CD4-positive, alpha-beta T cell treated with Interleukin-10 for 1 hour (primary cell): Measurements from ENCODE around the gene SNAPC2.
A peak's percentile ranks its signal among the peaks of the same experiment; 100 is the strongest.
"Not testable (repeated sequence)": the region's sequence is repeated elsewhere in the genome, so short reads cannot be mapped to it uniquely, and the experiment has no call there.

Experiments used
- DNase-seq: peaks from one replicate; pipeline ENCODE4 v3.0.0-alpha.2; 2020

Gene SNAPC2

DNA sequence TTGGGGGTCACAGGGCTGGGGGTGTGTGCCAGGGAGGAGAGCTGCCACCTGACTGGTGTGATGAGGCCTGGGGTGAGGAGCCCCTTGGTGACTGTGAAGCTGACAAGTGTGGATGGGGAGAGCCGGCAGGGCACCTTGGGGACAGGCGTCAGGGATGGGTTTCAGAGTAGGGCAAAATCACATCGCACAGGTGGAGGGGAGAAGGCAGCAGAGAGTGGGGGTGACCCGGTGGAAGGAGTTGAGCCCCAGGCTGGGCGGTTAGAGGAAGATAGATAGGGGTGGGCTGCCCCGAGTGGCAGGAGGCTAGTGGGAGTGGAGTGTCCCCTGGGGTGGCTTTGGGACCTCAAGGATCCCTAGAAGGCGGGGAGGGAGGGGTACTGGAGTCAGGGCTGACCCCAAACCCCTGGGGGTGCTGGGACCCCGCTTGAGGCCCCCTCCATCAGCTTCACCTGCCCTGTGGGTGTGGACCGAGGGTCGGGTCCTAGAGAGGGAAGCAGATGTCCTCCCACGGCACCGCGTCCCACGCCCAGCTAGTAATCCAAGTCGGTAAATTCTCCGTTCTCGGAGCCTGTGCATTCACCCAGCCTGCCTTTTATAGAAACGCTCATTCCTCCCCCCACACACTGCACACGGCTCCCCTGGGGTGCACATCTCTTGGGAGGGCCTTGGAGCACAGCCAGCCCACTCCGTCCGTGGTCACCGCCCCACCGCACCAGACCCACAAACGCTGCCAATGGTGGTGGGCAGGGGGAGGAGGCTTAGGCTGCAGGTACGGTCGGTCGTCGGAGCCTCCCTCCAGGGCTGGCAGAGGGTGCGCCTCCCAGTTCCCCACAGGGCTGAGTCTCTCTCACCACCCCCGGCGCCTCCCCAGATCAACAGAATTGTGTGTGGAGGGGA is 3.4 kb downstream of the SNAPC2 start:
- DNase-seq: no peak

DNA sequence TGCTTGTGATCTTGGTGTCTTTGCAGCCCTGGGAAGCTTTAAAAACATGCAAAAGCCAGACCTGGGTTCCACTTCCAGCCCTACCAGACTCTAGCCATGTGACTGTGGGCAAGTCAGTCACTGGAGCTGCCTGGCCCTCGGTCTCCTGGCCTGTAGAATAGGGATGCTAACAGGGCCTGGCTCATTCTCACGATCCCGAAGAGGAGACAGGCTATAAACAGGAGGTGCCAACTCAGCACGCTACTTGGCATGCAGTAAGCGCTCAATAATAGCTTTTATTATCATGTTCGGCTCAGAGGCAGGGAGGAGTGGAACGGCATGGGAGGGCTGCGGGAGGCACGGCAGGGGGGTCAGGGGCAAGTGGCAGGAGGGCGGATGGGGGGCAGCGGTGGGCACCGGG is 4.1 kb downstream of the SNAPC2 start:
- no peak for DNase-seq

DNA sequence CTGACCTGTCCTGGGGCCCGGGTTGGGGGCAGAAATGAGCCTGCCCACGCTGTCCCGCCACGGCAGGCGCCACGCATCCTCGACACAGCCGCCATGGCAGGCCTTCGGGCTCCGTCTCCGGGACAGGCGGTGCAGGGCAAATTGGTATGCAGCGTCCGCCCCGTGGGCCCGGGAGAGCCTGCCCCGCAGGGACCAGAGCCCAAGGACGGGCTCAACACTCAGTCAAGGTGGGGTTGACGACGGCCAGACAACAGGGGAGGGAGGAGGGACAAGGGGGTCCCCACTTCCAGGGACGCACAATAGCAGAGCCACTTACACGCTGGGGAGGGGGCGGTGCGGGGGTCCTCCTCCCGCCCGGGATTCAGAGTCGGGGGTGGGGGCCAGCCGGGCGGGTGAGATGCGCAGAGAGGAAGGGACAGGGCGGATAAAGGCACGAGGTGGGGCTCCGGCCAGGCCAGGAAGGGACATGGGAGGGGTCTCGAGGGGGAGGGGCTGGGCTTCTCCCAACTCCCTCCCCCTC is 4.6 kb downstream of the SNAPC2 start:
- no peak for DNase-seq

DNA sequence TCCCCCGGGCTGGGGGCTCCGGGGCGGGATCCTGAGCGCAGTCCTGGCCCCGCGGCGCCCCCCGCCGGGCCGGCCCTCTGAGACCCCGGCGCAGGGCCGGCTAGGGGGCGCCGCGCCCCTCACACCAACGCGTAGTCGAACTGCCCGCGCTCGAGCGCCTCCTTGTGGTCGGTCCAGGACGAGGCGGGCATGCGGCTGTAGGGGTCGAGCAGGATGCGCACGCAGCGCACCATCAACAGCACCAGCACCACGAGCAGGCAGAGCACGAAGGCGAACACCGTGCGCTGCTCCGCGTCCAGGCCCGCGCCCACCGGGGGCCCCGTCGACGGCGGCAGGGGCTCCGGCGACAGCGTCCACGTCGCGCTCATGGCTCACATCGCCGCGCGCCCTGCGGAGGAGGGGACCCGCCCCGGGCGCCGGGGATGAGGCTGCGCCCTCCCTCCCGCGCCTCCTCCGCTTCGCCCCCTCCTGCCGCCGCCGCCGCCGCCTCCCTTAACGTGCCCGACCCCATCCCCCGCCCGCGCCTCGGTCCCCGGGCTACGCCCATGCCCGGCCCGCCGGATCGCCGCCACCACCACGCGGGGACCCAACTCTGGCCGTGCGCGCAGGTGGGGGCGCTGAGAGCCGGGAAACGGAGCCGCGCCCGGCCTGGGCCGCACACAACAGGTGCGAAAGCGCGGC is 5.2 kb downstream of the SNAPC2 start:
- DNase-seq: peak; percentile 80

DNA sequence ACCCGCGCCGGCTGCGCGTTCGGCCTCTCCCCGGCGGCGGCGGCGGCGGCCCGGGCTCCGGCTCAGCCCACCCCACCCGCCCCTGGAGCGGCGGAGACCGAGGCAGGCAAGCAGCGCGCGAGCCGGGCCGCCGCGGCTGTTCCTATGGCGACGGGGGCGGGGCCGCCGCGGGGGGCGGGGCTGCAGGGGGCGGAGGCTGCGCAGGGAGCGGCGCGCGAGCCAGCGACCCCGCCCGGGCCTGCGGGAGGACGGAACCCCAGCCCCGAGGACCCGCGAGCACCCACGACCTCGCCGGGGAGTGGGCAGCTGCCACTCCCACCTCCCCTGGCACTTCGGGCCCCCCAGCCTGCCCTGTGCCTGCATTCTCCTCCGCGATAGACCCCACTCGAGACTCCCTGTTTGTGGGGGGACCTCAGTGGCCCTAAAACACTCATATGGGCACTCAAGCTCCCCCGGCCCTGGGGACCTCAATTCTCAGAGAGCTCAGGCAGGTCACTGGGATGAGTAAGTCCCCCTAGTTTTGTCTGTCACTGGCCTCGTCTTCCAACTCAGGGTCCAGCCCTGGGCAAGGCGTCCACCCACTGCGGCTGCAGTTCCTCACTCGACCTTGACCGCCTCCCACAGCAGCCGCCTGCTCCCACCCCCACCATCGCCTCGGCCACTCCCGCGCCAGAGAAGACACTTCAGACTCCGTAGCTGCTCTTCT is 6.0 kb downstream of the SNAPC2 start, which contains the start of gene CTXN1:
CTXN1 (minus strand) TSS at position 115 of the 706 bp plus-strand sequence. CDS start 597 bp downstream, outside the sequence.
- peak; percentile 84 for DNase-seq

DNA sequence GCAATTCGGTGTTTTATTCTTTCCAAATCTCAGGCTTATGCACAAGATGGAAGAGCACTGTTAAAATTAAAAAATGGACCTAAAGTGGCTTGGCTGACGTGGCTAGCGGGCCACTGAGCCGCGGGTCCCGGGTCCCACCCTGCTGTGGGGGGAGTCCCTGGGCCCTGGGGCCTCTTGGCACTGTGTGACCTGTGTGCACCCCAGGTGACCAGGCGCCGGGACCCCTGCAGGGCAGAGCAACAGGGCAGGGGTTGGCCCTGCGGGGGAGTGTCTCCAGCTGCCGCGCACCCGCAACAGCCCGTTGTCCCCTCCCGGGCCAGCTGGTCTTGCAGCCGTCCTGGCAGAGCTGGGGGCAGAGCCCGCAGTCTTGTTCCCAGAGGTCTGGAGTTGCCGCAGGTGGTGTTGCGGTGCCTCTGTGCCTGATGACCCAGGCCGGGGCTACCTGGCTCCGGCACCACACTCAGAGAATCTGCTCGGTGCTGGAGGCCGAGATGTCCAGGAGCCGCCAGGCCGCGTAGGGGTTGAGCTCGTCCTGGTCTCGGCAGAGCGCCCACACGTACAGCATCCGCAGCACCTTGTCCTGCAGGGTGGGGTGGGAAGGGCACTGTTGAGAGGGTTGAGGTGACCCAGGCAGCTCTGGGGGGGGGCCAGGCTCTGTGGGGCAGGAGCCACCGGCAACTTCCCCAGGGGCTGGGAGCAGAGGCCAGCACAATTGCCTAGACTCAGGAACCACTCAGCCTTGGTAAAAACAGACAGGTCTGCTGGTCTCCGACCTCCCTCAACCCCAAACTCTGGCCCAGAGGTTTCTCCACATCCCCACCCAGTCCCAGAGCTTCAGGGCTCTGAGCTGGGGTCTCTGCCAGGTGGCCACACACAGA is 6.8 kb downstream of the SNAPC2 start:
- no peak for DNase-seq

DNA sequence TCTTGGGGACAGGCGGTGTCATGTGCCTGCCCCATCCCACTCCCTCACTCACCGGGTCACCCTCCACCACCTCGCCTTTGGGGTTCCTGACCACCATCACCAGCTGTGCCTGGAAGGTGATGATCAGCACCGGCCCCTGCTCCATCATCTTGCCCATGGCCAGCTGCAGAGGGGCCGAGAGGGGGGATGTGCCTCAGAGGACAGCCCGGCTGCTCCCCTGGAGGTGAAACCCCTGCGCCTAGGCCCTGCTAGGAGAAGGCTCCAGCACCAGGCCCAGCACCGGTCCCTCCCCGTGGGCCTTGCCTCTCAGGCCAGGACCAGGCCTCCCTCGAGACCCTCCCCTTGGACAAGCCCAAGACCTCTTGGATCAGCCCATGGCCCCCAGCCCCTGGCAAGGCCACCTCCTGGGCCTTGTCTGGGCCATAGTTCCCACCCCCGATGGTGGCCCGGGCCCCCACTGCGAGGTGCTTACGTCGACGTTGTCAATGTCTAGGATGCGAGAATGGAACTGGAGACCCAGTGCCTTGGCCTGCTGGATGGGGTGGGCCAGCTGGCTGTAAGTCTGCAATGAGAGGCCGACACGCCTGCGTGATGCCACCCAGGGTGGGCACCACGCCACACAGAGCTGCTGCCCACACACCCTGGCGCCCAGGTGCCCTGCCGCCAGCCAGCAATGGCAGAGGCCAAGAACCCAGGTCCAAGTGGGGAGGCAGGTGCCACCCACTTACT is 7.6 kb downstream of the SNAPC2 start:
- no peak for DNase-seq

DNA sequence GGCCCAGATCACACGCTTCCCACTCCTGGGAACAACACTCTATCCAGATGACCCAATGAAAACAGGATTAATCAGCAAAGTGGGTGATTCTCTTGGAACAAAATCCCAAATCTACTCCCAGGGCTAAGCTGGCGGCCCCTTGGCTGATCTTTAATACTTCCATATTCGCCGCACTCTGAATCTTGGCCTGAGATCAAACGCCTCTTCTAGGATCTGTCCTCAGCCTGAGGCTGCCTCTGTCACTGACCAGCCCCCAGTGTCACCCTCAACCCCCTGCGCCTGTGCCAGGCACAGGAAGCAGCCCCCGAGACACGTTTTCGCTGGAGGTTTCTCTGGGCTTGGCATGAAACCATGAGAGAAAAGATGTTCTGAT is 8.2 kb downstream of the SNAPC2 start:
- no peak for DNase-seq

DNA sequence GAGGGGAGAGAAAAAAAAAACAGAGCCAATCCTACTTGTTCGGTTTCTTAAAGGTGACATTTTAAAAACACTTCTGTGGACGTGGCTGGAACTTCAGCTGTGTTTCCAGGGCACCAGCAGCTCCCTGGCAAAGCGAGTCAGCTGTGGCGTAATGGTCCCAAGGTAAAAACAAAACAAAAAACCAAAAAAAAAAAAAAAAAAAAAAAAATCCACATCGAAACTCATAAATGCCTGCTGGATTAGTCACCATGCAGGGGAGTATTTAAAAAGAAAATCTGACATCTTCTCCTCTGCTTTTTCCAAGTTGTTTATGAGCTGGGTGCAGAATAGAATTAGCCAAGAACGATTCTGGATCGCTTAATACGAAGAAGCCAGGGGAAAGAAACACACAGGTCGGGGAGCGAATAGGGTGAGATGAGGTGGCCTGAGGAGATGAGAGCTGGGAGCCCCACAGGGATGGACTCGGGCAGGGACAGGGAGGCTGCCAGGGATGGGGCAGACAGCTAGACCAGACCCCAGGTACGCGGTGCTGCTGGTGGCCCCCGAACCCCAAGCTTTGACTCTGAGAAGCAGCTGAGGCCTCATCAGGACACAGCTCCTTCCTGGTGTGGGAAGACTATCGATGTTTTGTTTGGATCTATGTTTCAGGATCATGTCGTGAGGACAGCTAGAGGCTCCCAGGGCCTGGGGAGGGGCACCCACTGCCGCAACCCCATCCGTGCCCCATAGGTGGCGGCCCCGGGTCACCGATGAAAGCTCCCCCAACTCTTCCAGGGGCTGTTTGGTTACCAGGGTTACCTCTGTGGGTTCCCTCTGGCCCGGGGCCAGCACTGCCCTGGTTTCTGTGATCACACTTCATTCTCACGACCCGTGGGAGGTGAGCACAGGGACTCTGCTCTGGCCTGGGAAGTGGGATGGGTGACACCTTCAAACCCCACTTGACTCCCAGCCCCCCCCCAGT is 8.9 kb downstream of the SNAPC2 start:
- peak; percentile 81 for DNase-seq

DNA sequence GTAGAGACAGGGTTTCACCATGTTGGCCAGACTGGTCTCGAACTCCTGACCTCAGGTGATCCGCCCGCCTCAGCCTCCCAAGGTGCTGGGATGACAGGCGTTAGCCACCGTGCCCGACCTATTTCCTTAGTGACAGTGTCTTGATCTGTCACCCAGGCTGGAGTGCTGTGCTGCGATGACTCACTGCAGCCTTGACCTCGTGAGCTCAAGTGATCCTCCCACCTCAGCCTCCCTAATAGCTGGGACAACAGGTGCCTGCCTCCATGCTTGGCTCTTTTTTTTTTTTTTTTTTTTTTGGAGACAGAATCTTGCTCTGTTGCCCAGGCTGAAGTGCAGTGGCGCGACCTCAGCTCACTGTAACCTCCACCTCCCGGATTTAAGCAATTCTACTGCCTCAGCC is 9.9 kb downstream of the SNAPC2 start:
- not testable (repeated sequence) for DNase-seq

DNA sequence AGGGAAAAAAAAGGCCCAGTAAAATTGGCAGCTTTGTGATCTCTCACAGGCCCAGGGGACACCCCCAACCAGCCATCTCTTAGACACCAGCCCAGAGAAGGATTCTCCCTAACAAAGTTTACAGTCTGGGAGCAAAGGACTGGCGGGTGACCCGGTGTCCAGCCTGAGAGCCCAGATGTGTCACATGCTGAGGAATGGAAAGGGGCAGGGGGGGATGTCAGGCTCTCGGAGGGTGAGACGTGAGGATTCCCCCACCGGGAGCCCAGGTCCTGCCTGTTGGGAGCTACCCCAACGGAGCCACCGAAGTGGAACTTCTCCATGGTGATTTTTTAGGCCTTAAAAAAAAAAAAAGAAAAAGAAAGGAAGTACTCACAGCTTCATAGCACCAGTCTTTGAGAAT is 10.6 kb downstream of the SNAPC2 start:
- DNase-seq: no peak

DNA sequence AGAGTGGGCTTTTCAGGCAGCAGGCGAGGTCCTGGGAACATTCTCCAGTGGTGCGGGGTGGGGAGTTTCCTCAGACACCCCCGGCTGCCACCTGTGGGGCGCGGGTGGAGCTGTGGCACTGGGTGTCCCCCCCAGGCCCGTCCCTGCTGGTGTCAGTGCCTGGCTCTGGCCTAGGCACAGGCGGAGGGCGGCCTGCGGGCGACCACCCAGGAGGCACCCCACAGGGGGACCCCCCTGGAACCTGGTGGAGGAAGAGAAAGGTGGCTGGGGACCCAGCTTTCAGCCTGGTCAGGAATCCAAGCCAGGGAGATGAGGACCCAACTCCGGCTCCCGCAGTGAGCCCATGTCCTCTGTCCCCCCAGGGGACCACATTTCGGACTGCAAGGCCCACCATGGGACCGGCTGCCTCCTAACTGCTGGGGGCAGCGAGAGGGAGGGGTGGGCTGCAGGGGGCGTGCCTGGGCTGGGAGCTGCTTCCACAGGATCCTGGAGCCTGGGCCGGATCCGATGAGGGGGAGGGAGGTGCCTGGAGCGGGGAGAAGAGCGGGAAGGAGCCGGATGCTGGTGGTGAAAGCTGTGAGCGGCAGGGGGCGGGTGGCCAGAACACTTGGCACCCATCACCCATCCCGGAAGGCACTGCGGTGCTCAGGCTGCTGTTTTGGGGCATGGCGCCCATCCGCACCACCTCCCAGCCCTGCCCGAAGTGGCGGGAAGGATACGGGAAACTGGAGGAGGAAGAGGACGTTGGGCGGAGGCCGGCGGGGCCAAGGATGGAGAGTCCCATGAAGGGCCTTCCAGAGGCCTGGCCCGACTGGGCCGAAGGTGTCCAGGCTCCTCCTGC is 11.3 kb downstream of the SNAPC2 start:
- no peak for DNase-seq

DNA sequence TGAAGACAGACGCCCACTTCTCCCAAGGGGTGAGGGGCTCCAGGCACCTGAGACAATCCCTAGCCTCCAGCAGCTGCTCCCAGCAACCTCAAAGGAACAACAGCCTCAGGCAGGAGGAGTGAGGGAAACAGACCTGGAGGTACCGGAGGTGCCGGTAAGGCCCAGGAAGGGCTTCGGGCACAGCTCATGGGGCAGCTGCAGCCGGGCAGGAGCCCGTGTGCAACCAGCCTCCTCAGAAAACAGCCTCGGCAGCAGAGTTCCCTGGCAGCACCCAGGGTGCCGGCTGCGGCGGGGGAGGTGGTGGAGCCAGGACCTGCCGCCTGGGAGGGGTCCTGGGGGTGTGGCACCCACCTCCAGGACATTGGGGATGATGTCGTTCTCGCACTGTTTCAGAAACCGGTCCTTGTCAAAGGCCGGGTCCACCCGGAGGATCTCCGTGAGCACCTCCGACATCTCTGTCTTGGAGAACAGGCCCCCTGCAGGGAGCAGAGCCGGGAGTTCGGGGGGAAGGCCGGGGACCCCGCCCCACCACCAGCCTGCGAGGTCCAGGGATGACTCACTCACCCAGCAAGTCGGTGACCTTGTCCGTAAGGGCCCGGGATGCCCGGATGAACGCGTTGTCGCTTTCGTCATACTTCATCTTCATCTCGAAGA is 12.3 kb downstream of the SNAPC2 start:
- DNase-seq: no peak

DNA sequence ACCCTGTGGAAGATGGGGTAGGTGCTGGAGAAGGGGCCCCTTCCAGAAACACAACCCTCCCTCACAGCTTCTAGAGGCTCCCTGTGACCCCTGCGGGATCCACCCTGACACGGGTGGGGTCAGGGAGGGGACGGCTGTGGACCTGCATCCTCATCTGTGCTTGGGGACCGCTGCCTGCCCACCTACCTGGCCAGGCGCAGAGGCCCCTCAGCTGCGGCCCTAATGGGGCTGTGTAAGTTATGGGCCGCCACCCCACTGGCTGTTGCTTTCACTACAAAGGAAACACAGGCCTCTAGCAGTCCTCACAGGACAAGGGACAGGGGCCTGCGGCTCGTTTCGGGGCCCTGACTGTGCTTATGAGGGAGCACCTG is 12.8 kb downstream of the SNAPC2 start:
- DNase-seq: no peak

DNA sequence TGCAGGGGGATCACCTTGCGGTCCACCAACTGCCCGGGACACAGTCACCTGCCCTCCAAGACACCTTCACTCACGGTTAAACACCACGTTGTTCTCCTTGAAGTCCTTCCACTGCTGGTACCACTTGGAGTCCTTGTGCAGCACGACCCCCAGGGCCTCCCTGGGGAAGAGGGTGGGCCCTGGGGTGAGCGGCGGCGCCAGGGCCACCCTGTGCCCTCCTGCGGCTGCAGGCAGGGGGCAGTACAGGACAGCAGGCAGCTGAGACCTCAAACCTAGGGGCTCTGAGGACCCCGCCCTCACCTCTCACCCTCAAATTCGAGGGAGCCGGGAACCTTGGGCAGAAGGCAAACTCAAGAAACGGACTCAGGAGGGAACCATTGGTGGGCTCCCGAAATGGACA is 13.3 kb downstream of the SNAPC2 start:
- DNase-seq: no peak

DNA sequence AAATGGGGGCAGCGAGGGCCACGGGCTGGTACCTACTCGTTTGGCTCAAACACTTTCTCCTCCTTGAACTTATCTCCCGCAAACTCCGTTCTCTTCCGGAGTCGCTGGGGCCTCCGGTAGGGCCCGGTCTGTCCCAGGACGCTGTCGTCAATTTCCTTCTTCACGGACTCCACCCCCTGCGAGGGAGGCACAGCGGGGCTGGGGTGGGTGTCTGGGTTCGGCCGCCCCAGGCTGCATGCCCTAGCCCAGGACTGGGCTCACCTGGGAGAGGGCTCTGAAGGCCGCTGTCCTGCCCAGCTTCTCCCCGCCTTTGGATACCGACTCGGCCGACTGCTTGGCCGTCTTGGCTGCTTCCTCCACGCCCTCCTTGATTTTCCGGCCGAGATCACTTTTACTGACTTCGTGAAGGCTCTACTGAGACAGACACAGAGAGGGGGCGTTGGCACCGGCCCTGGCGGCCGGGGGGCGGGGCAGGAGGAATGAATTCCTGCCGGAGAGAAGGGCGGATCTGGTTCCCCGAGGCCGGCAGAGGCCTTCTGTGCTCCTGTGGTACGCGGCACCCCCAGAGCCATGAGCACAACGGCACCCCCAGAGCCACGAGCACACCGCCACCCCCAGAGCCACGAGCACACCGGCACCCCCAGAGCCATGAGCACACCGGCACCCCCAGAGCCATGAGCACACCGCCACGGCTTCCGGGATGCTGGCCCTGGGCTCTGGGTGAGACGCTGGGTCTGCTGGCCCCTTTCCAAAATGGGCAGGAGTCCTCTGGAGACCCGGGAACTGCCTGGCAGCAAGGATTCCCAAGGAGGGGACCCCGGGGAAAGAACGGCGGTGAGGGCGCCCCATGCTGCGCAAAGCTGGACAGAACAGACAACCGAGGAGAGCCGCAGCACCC is 13.9 kb downstream of the SNAPC2 start:
- DNase-seq: no peak

DNA sequence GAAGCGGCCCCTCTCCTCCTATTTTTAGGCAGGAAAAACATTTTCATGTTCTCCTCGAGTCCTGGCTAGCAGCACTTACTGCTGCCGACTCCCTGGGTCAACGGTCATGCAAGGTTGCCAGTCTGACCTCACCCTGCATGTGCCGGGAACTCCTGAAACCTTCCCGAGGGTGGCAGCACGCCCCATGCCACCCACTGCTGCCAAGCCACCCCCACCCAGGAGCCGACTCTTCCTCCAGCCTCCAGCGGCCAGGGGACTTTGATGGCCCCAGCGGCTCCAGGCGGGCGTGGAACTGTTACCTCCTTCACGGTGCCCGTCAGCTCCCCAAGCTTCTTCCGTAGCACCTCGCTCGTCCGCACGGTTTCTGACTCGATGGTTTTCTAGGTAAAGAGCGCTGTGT is 14.6 kb downstream of the SNAPC2 start:
- DNase-seq: no peak

DNA sequence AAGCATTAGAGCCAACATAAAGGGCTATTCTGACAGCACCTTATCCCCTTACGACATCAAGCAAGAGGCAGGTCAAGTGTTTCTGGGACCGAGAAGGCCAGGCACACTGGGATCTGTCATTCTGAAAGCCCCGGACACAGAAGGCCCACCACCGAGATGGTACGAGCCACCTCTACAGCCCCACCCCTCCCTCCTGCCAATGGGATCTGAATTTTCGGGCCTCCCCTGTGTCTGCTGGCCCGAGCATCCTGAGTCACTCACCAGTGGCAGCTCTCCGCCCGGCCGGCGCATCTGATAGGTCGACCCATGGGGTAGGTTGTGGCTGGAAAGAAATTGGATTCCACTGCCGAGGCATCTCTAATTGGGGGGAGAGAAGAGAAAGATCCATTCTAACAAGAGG is 20.7 kb downstream of the SNAPC2 start:
- no peak for DNase-seq
